SK-N-SH treated with all-trans-retinoic acid at 6 μM for 48 hours (cell line): ENCODE data around the gene GALNTL6.

Experiments
- ATAC-seq: fragments of 200-7000 bp; cut with Tn5 transposase; 3 replicates; pipeline ENCODE4 v1.9.1; 2020; ENCODE audit warnings: mild to moderate bottlenecking, moderate library complexity
- ARNTL ChIP-seq: fragments of 450-650 bp; formaldehyde crosslinking; IDR thresholded peaks from 2 replicates; pipeline ENCODE4 v1.5.0; 2020; ENCODE audit warnings: low read depth, mild to moderate bottlenecking, moderate library complexity, borderline replicate concordance
- CREB5 ChIP-seq: fragments of 250-450 bp; sonication (Bioruptor Pico); IDR thresholded peaks from 2 replicates; pipeline ENCODE4 v1.5.1; 2020; ENCODE audit warnings: low read depth, mild to moderate bottlenecking, moderate library complexity
- CSDC2 ChIP-seq: fragments of 250-450 bp; sonication (Bioruptor Pico); IDR thresholded peaks from 2 replicates; pipeline ENCODE4 v1.5.0; 2020; ENCODE audit warnings: mild to moderate bottlenecking, moderate library complexity
- GLIS3 ChIP-seq: fragments of 250-450 bp; sonication (Bioruptor Pico); IDR thresholded peaks from 2 replicates; pipeline ENCODE4 v1.5.0; 2020; ENCODE audit warnings: mild to moderate bottlenecking, moderate library complexity
- OSR1 ChIP-seq: fragments of 250-450 bp; sonication (Bioruptor Pico); IDR thresholded peaks from 2 replicates; pipeline ENCODE4 v1.8.0; 2022; ENCODE audit warnings: moderate library complexity, mild to moderate bottlenecking, inconsistent platforms
- PPARA ChIP-seq: fragments of 250-450 bp; sonication (Bioruptor Pico); IDR thresholded peaks from 2 replicates; pipeline ENCODE4 v1.5.0; 2020; ENCODE audit warnings: mild to moderate bottlenecking, borderline replicate concordance
- RARB ChIP-seq: fragments of 250-450 bp; sonication (Bioruptor Pico); IDR thresholded peaks from 2 replicates; pipeline ENCODE4 v1.8.0; 2021; ENCODE audit warnings: mild to moderate bottlenecking, moderate library complexity
- SNAI2 ChIP-seq: fragments of 250-450 bp; sonication (Bioruptor Pico); IDR thresholded peaks from 2 replicates; pipeline ENCODE4 v1.5.0; 2020; ENCODE audit warnings: mild to moderate bottlenecking, moderate library complexity
- TCF4 ChIP-seq: fragments of 250-450 bp; sonication (Bioruptor Pico); IDR thresholded peaks from 2 replicates; pipeline ENCODE4 v1.8.0; 2021; ENCODE audit warnings: mild to moderate bottlenecking, moderate library complexity, borderline replicate concordance
- TOX ChIP-seq: fragments of 250-450 bp; sonication (Bioruptor Pico); IDR thresholded peaks from 2 replicates; pipeline ENCODE4 v1.8.0; 2021; ENCODE audit warnings: mild to moderate bottlenecking, moderate library complexity, borderline replicate concordance
- ZC3H10 ChIP-seq: fragments of 250-450 bp; sonication (Bioruptor Pico); IDR thresholded peaks from 2 replicates; pipeline ENCODE4 v1.5.1; 2021; ENCODE audit warnings: mild to moderate bottlenecking, moderate library complexity
- ZFP3 ChIP-seq: fragments of 250-450 bp; sonication (Bioruptor Pico); IDR thresholded peaks from 2 replicates; pipeline ENCODE4 v1.5.0; 2020; ENCODE audit warnings: mild to moderate bottlenecking, moderate library complexity
- ZFP30 ChIP-seq: fragments of 450-650 bp; formaldehyde crosslinking; IDR thresholded peaks from 2 replicates; pipeline ENCODE4 v1.5.0; 2022; ENCODE audit warnings: mild to moderate bottlenecking, moderate library complexity
- ZNF565 ChIP-seq: fragments of 450-650 bp; formaldehyde crosslinking; conservative IDR thresholded peaks from 2 replicates; pipeline ENCODE4 v1.5.0; 2020; ENCODE audit warnings: low read depth, mild to moderate bottlenecking, moderate library complexity
- ZNF70 ChIP-seq: fragments of 450-650 bp; formaldehyde crosslinking; IDR thresholded peaks from 2 replicates; pipeline ENCODE4 v1.5.0; 2020; ENCODE audit warnings: mild to moderate bottlenecking, moderate library complexity
- ZNF8 ChIP-seq: fragments of 450-650 bp; formaldehyde crosslinking; IDR thresholded peaks from 2 replicates; pipeline ENCODE4 v1.5.0; 2020; ENCODE audit warnings: mild to moderate bottlenecking, moderate library complexity
- TF ChIP-seq, protein P1 (sequence below): fragments of 250-450 bp; sonication (Bioruptor Pico); IDR thresholded peaks from 2 replicates; pipeline ENCODE4 v1.5.1; 2021; ENCODE audit warnings: mild to moderate bottlenecking, moderate library complexity
- TF ChIP-seq, protein P2 (sequence below): fragments of 250-450 bp; sonication (Bioruptor Pico); IDR thresholded peaks from 2 replicates; pipeline ENCODE4 v1.8.0; 2021; ENCODE audit warnings: low read depth, mild to moderate bottlenecking, moderate library complexity, borderline replicate concordance
- TF ChIP-seq, protein P3 (sequence below): fragments of 250-450 bp; sonication (Bioruptor Pico); IDR thresholded peaks from 2 replicates; pipeline ENCODE4 v1.5.0; 2020; ENCODE audit warnings: mild to moderate bottlenecking, moderate library complexity

Gene GALNTL6

GRCh38 chr4:172978848-172979247 is 1165.6 kb downstream of the GALNTL6 start:
- ATAC-seq: no peak
- TF ChIP-seq, protein P1, sequence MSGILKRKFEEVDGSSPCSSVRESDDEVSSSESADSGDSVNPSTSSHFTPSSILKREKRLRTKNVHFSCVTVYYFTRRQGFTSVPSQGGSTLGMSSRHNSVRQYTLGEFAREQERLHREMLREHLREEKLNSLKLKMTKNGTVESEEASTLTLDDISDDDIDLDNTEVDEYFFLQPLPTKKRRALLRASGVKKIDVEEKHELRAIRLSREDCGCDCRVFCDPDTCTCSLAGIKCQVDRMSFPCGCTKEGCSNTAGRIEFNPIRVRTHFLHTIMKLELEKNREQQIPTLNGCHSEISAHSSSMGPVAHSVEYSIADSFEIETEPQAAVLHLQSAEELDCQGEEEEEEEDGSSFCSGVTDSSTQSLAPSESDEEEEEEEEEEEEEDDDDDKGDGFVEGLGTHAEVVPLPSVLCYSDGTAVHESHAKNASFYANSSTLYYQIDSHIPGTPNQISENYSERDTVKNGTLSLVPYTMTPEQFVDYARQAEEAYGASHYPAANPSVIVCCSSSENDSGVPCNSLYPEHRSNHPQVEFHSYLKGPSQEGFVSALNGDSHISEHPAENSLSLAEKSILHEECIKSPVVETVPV (CRISPR knock-in tag): no peak
- no peak for TF ChIP-seq PPARA (CRISPR knock-in tag)
- no peak for TF ChIP-seq TOX (CRISPR knock-in tag)
- TF ChIP-seq GLIS3: no peak
- TF ChIP-seq, protein P2, sequence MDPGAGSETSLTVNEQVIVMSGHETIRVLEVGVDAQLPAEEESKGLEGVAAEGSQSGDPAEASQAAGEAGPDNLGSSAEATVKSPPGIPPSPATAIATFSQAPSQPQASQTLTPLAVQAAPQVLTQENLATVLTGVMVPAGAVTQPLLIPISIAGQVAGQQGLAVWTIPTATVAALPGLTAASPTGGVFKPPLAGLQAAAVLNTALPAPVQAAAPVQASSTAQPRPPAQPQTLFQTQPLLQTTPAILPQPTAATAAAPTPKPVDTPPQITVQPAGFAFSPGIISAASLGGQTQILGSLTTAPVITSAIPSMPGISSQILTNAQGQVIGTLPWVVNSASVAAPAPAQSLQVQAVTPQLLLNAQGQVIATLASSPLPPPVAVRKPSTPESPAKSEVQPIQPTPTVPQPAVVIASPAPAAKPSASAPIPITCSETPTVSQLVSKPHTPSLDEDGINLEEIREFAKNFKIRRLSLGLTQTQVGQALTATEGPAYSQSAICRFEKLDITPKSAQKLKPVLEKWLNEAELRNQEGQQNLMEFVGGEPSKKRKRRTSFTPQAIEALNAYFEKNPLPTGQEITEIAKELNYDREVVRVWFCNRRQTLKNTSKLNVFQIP: no peak

DNA sequence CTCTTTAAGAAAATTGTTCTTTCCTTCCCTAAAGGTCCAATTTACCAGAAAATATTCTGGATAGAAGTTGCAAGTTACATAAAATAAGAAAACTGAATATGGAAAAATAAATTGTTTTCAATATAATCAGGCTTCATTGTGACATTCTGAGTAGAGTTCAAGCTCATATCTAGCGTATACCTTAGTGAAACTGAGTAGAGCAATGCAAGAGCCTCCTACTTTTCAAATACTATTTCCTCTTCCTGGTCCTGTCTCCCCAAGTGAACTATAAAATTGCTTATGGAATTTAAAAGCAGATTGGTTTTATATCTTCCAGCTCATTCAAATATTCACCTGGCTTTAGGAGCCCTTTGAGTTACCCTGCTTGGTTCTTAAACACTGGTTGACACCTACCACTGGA is 1166.1 kb downstream of the GALNTL6 start:
- TF ChIP-seq CSDC2 (CRISPR knock-in tag): no peak
- ATAC-seq: no peak

DNA sequence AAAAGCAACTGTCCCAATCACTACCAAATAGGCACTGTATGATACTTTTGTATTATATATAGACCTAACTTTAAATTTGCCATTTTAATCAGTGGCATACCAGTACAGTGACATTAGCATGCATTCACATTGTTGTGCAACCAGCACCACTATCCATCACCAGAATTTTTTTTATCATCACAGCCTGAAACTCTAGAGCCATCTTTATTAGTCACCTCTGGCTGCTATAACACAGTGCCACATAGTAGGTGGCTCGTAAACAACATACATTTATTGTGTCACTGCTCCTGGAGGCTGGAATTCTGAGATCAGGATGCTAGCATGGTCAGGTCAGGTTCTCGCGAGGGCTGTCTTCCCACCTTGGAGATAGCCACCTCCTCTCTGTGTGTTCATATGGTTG is 1167.0 kb downstream of the GALNTL6 start:
- ATAC-seq: no peak
- TF ChIP-seq ZFP3 (no peak), TOX (CRISPR knock-in tag) (no peak), SNAI2 (no peak), ZNF70 (CRISPR knock-in tag) (no peak)
- TF ChIP-seq, protein P3, sequence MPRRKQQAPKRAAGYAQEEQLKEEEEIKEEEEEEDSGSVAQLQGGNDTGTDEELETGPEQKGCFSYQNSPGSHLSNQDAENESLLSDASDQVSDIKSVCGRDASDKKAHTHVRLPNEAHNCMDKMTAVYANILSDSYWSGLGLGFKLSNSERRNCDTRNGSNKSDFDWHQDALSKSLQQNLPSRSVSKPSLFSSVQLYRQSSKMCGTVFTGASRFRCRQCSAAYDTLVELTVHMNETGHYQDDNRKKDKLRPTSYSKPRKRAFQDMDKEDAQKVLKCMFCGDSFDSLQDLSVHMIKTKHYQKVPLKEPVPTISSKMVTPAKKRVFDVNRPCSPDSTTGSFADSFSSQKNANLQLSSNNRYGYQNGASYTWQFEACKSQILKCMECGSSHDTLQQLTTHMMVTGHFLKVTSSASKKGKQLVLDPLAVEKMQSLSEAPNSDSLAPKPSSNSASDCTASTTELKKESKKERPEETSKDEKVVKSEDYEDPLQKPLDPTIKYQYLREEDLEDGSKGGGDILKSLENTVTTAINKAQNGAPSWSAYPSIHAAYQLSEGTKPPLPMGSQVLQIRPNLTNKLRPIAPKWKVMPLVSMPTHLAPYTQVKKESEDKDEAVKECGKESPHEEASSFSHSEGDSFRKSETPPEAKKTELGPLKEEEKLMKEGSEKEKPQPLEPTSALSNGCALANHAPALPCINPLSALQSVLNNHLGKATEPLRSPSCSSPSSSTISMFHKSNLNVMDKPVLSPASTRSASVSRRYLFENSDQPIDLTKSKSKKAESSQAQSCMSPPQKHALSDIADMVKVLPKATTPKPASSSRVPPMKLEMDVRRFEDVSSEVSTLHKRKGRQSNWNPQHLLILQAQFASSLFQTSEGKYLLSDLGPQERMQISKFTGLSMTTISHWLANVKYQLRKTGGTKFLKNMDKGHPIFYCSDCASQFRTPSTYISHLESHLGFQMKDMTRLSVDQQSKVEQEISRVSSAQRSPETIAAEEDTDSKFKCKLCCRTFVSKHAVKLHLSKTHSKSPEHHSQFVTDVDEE (CRISPR knock-in tag): no peak

DNA sequence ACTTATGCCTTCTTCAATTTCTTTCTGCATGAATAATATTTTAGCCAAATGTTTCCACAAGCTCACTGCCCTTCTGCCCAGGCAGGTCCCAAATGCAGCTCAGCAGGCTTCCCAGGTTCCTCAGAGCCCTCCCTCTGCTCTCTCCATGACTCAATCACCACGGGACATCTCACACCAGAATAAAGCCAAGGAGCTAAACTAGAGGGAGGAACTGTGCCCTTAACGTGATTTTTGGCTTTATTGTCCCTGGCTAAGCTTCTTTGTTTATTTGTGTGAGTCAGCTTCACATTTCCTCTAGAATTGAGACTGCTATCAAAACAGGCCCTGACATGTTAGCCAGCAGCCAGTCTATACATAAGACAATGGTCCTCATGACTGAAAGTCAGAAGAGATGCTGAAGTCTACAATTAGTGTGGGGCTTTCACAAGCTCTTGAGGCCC is 1169.0 kb downstream of the GALNTL6 start:
- no peak for TF ChIP-seq ARNTL (CRISPR knock-in tag)
- TF ChIP-seq, protein P2: no peak
- TF ChIP-seq, protein P3 (CRISPR knock-in tag): no peak
- TF ChIP-seq ZFP3: no peak
- TF ChIP-seq, protein P1 (CRISPR knock-in tag): no peak
- no peak for TF ChIP-seq SNAI2
- no peak for TF ChIP-seq ZFP30 (CRISPR knock-in tag)
- no peak for TF ChIP-seq ZNF8 (CRISPR knock-in tag)
- TF ChIP-seq TOX (CRISPR knock-in tag): no peak
- TF ChIP-seq CSDC2 (CRISPR knock-in tag): no peak
- TF ChIP-seq CREB5: no peak
- no peak for TF ChIP-seq TCF4 (CRISPR knock-in tag)
- TF ChIP-seq GLIS3: no peak
- TF ChIP-seq OSR1 (CRISPR knock-in tag): no peak
- TF ChIP-seq ZNF565 (CRISPR knock-in tag): no peak
- TF ChIP-seq RARB (CRISPR knock-in tag): no peak
- TF ChIP-seq ZC3H10 (CRISPR knock-in tag): no peak
- TF ChIP-seq, all 23 proteins: peak for 0

More for the DNA sequence above, 1169.0 kb downstream of the GALNTL6 start:
- ATAC-seq: no peak
